Mesenchymal stem cell (in vitro differentiated cells and primary cell): ENCODE results near the gene PRRC2A.

ENCODE experiments used
- DNase-seq: peaks from one replicate; pipeline ENCODE4 v3.0.0-alpha.2; 2013
- H2AFZ ChIP-seq: one replicate; pipeline ENCODE4 v1.6.1; 2013; ENCODE audit warnings: low read depth, mild to moderate bottlenecking, control low read depth, inconsistent platforms, low read length, moderate library complexity
- H2AK5ac ChIP-seq: 2 replicates; pipeline ENCODE4 v1.6.1; 2013; ENCODE audit warnings: low read length, moderate library complexity, mild to moderate bottlenecking, inconsistent platforms; ENCODE audit not compliant: severe bottlenecking
- H2BK120ac ChIP-seq: one replicate; pipeline ENCODE4 v1.6.1; 2013; ENCODE audit warnings: low read depth, mild to moderate bottlenecking, inconsistent platforms, low read length, moderate library complexity
- H2BK12ac ChIP-seq, 2 experiments: one replicate each; pipeline ENCODE4 v1.6.1; 2013; ENCODE audit warnings: inconsistent platforms in 2 of 2, low read length in 2 of 2, mild to moderate bottlenecking in 2 of 2, moderate library complexity in 2 of 2, control low read depth in 1 of 2
- H2BK15ac ChIP-seq: one replicate; pipeline ENCODE4 v1.6.1; 2013; ENCODE audit warnings: mild to moderate bottlenecking, low read depth, inconsistent platforms; ENCODE audit not compliant: poor library complexity, severe bottlenecking
- H2BK5ac ChIP-seq: 2 replicates; pipeline ENCODE4 v1.6.1; 2013; ENCODE audit warnings: low read depth, mild to moderate bottlenecking, low read length, control low read depth, inconsistent platforms; ENCODE audit not compliant: poor library complexity, severe bottlenecking
- H3K14ac ChIP-seq, 2 experiments: one replicate each; pipeline ENCODE4 v1.6.1; 2013; ENCODE audit warnings: inconsistent platforms in 2 of 2, low read length in 2 of 2, control low read depth in 1 of 2, mild to moderate bottlenecking in 1 of 2, moderate library complexity in 1 of 2
- H3K18ac ChIP-seq, 2 experiments: one replicate each; pipeline ENCODE4 v1.6.1; 2013; ENCODE audit warnings: inconsistent platforms in 2 of 2, low read length in 2 of 2, control low read depth in 1 of 2, low read depth in 1 of 2, mild to moderate bottlenecking in 1 of 2
- H3K23ac ChIP-seq, 2 experiments: one replicate each; pipeline ENCODE4 v1.6.1; 2013; ENCODE audit warnings: inconsistent platforms in 2 of 2, low read length in 2 of 2, mild to moderate bottlenecking in 2 of 2, moderate library complexity in 2 of 2, control low read depth in 1 of 2
- H3K27ac ChIP-seq: 2 replicates; pipeline ENCODE4 v1.5.1; 2013; ENCODE audit warnings: mild to moderate bottlenecking, moderate library complexity, low read length, control low read depth, inconsistent platforms; ENCODE audit not compliant: poor library complexity, severe bottlenecking
- H3K27me3 ChIP-seq, 2 experiments: 2 replicates each; pipeline versions ENCODE4 v1.6.1 to v1.7.0; 2013; ENCODE audit warnings: low read length in 2 of 2, mild to moderate bottlenecking in 2 of 2, moderate library complexity in 2 of 2, control low read depth in 1 of 2, inconsistent platforms in 1 of 2; ENCODE audit not compliant: control insufficient read depth in 1 of 2, insufficient read depth in 1 of 2
- H3K36me3 ChIP-seq, 2 experiments: 2 replicates each; pipeline versions ENCODE4 v1.6.1 to v1.7.0; 2013; ENCODE audit warnings: low read length in 2 of 2, control low read depth in 1 of 2, inconsistent platforms in 1 of 2, low read depth in 1 of 2, mild to moderate bottlenecking in 1 of 2; ENCODE audit not compliant: insufficient read depth in 2 of 2, control insufficient read depth in 1 of 2
- H3K4ac ChIP-seq, 2 experiments: one replicate each; pipeline ENCODE4 v1.6.1; 2013; ENCODE audit warnings: inconsistent platforms in 2 of 2, low read length in 2 of 2, mild to moderate bottlenecking in 2 of 2, moderate library complexity in 2 of 2, control low read depth in 1 of 2, low read depth in 1 of 2
- H3K4me1 ChIP-seq: 2 replicates; pipeline ENCODE4 v1.6.1; 2013; ENCODE audit warnings: low read depth, low read length, control low read depth; ENCODE audit not compliant: control insufficient read depth, insufficient read depth
- H3K4me2 ChIP-seq: 2 replicates; pipeline ENCODE4 v1.6.1; 2013; ENCODE audit warnings: low read length, mild to moderate bottlenecking, inconsistent platforms; ENCODE audit not compliant: poor library complexity, severe bottlenecking
- H3K4me3 ChIP-seq, 2 experiments: 2 replicates each; pipeline versions ENCODE4 v1.5.1 to v1.7.0; 2013; ENCODE audit warnings: low read length in 2 of 2, mild to moderate bottlenecking in 2 of 2, control low read depth in 1 of 2, low read depth in 1 of 2; ENCODE audit not compliant: insufficient read depth in 1 of 2
- H3K79me1 ChIP-seq: replicated peaks from 2 replicates; pipeline ENCODE4 v1.6.1; 2013; ENCODE audit warnings: mild to moderate bottlenecking, control low read depth, low read length, inconsistent platforms; ENCODE audit not compliant: poor library complexity, severe bottlenecking
- H3K9ac ChIP-seq: 2 replicates; pipeline ENCODE4 v1.7.0; 2013; ENCODE audit warnings: mild to moderate bottlenecking, low read length, moderate library complexity
- H3K9me3 ChIP-seq: 2 replicates; pipeline ENCODE4 v1.7.0; 2013; ENCODE audit warnings: mild to moderate bottlenecking, low read length; ENCODE audit not compliant: control insufficient read depth
- H4K8ac ChIP-seq: one replicate; pipeline ENCODE4 v1.6.1; 2013; ENCODE audit warnings: inconsistent platforms, mild to moderate bottlenecking, low read length, moderate library complexity
- H4K91ac ChIP-seq: one replicate; pipeline ENCODE4 v1.6.1; 2013; ENCODE audit warnings: mild to moderate bottlenecking, low read length, inconsistent platforms
- WGBS: methylation state at CpG from one replicate; pipeline ENCODE4 v1.1.7; 2013; ENCODE audit warnings: mixed read lengths; 5-methylcytosine and 5-hydroxymethylcytosine counted together

The PRRC2A gene

DNA sequence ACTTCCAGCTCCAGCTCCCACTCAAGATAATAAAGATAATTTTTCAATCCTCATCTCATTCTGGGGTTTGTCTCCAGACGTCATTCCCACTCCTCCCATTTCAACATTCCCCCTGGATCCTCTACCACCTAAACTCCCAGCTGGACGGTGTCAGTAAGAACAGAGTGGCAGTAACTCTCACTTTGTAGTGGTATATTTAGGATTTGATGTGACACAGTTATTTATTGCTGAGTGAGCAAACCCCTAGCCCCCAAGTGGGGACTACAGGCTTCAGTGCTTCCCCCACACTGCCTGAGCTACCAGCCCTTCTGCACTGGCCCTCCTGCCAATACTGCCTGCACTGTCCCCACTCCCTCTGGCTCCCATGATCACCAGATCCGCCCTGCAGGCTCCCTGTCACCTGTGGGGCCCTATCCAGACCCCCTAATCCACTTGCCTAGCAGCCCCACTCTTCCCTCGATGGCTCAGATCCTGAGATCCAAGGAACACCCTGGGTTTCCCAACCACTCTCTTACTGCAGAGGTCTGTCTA is 37.7 kb downstream of the PRRC2A start:
- peaks cover 32% of the 10 kb centered on the region for H3K4me1 ChIP-seq
- WGBS, result 87% methylated on average over 3 of the region's 4 CpGs
- H3K23ac ChIP-seq, result peak overlapping the region in 1 of 2 experiments; percentile 85
- H3K14ac ChIP-seq, result no peak overlapping the region
- H3K4me3 ChIP-seq, result peak overlapping the region in 1 of 2 experiments; percentile 98
- no peak overlapping the region for H4K91ac ChIP-seq
- DNase-seq, result no peak
- H3K79me1 ChIP-seq, result peaks cover 19% of the 10 kb centered on the region
- H3K18ac ChIP-seq, result no peak overlapping the region
- no peak overlapping the region for H2AK5ac ChIP-seq
- no peak overlapping the region for H3K4me2 ChIP-seq
- H3K27me3 ChIP-seq, result no peaks in the 10 kb centered on the region
- no peak overlapping the region for H4K8ac ChIP-seq
- H2BK120ac ChIP-seq, result no peak overlapping the region
- no peaks in the 10 kb centered on the region for H3K9me3 ChIP-seq
- no peak overlapping the region for H3K27ac ChIP-seq
- H2BK15ac ChIP-seq, result no peak overlapping the region
- no peak overlapping the region for H2BK12ac ChIP-seq
- peak overlapping the region; percentile 97 for H3K9ac ChIP-seq
- H3K4ac ChIP-seq, result no peak overlapping the region
- H3K36me3 ChIP-seq, result peaks cover 28 to 49% of the 10 kb centered on the region in 2 experiments
- no peak overlapping the region for H2AFZ ChIP-seq
- H2BK5ac ChIP-seq, result no peak overlapping the region

DNA sequence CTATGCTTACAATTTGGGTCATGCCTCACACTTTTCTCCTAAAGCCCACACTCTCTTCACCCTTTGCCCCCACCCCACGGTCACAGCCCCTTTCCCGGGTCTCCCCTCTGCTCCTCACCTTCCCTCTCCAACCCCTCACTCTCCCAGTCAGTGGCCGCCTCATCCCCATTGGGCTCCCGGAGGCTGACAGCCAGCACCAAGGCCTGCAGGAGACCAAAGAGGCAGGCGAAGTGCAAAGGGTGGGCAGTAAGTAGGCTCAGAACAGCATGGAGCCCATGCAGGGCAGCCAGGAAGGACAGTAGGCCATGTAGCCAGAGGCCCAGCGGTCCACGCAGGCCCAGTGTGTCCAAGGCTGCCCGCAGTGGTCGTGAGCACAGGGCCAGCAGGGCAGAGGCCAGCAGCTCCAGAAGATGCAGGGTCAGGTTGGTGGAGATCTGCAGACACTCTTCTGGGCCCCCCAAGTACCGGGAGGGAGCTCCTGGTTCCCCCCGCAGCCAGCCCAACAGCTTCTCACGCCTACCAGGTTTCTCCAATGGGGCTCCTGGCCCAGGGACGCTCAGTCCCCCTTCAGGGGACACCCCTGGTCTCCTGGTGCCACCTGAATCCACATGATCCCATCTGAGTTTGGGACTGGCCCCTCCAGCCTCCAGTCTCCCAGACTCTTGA is 38.6 kb downstream of the PRRC2A start:
- WGBS, result 97% methylated on average over 13 of the region's 13 CpGs
- DNase-seq, result no peak
- Histone ChIP-seq H3K18ac (no peak overlapping the region), H3K4me3 (peak overlapping the region; percentile 43 to 98), H3K36me3 (peaks cover 33 to 53% of the 10 kb centered on the region in 2 experiments), H2BK12ac (peak overlapping the region in 1 of 2 experiments; percentile 43), H3K27me3 (no peaks in the 10 kb centered on the region), H2AFZ (no peak overlapping the region), H3K9ac (peak overlapping the region; percentile 97), H3K23ac (peak overlapping the region in 1 of 2 experiments; percentile 28), H2BK5ac (no peak overlapping the region), H3K14ac (peak overlapping the region in 1 of 2 experiments; percentile 80), H2AK5ac (no peak overlapping the region), H2BK15ac (no peak overlapping the region), H2BK120ac (no peak overlapping the region), H4K91ac (peak overlapping the region; percentile 44), H3K4ac (no peak overlapping the region), H4K8ac (no peak overlapping the region), H3K9me3 (no peaks in the 10 kb centered on the region), H3K4me1 (peaks cover 36% of the 10 kb centered on the region), H3K79me1 (peaks cover 22% of the 10 kb centered on the region), H3K4me2 (peak overlapping the region; percentile 89), H3K27ac (no peak overlapping the region)

DNA sequence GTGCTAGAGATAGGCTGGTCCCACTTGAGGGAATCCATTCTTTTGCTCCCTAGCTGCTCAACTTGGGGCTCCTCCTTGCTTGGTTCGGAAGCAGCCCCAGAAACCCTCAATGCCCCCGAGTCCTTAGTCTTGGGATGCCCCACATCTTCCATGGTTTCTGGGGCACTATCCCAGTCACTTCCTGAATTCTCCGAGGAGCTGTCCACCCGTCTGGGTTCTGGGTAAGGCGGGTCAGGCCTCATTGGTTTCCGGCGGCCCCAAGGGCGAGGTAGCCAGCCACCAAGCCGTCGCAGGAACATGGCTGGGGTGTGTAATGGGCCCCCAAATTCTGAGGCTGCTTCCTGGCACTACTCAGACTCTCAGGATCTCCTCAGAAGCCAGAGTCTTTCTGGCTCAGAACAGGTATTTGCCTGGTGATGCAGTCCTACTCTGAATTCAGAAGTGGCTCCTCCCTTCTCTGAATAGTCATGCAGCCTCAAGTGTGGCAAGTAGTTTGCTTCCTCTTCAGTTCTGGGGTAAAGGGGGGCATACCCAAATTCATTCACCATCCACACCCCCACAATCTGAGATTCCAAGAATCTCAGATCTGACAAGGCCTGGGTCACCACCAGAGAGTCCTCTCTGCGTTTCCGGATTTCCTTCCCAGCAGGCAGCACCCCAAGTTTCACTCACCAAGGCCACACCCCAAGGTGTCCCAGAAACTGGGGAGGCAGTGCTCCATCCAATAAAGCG is 39.3 kb downstream of the PRRC2A start:
- DNase-seq, result peak; percentile 52
- H4K91ac ChIP-seq, result peak overlapping the region; percentile 78
- peak overlapping the region; percentile 44 for H2AK5ac ChIP-seq

More for the DNA sequence above, 39.3 kb downstream of the PRRC2A start:
- Histone ChIP-seq H2AFZ (peak overlapping the region; percentile 72), H3K9me3 (no peaks in the 10 kb centered on the region), H3K4me2 (peak overlapping the region; percentile 89), H2BK12ac (peak overlapping the region in 1 of 2 experiments; percentile 55), H3K4ac (peak overlapping the region; percentile 61 to 94), H3K23ac (peak overlapping the region in 1 of 2 experiments; percentile 90), H3K4me1 (peaks cover 39% of the 10 kb centered on the region), H3K27me3 (no peaks in the 10 kb centered on the region), H3K79me1 (peaks cover 24% of the 10 kb centered on the region), H3K27ac (peak overlapping the region; percentile 86), H3K18ac (peak overlapping the region; percentile 82 to 97), H3K36me3 (peaks cover 33 to 53% of the 10 kb centered on the region in 2 experiments), H4K8ac (peak overlapping the region; percentile 89), H2BK120ac (no peak overlapping the region), H3K4me3 (peak overlapping the region; percentile 78 to 98), H3K14ac (peak overlapping the region in 1 of 2 experiments; percentile 93), H2BK5ac (no peak overlapping the region), H3K9ac (peak overlapping the region; percentile 97), H2BK15ac (no peak overlapping the region)
- WGBS, result 55% methylated on average over 13 of the region's 13 CpGs
